Measurements from ENCODE around the gene SLC16A11. TPM values are rescaled to one million over a fixed set of nuclear protein-coding genes. Genes with fewer than 3 reads are reported as not detected.

SLC16A11 gene
- polyA plus RNA-seq, 1 donor (not counting 4 experiments of a cell fraction or from before 2014, with no cell fraction given): not detected

DNA sequence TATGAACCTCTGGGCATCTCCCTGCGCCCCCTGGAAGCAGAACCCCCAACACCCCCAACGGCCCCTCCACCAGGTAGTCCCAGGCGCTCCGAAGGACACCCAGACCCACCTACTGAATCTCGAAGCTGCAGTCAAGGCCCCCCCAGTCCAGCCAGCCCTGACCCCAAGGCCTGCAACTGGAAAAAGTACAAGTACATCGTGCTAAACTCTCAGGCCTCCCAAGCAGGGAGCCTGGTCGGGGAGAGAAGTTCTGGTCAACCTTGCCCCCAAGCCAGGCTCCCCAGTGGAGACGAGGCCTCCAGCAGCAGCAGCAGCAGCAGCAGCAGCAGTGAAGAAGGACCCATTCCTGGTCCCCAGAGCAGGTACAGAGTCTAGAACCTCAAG, 19.5 kb downstream of the SLC16A11 start:
- Histone ChIP-seq H3K9me3 (ENCODE audit: control insufficient read depth, low read depth, low read length) (no peaks in the 10 kb centered on the region), H3K4me1 (ENCODE audit: control insufficient read depth, extremely low read depth, insufficient read depth, low read length) (peaks cover 2% of the 10 kb centered on the region), H3K4me3 (ENCODE audit: control insufficient read depth in 2 of 3, extremely low read depth in 1 of 3, insufficient read depth in 2 of 3, low read depth in 1 of 3, low read length in 3 of 3) (no peak overlapping the region), H4K20me1 (ENCODE audit: control insufficient read depth, extremely low read depth, insufficient read depth, low read length) (no peaks in the 10 kb centered on the region), H3K27me3 (ENCODE audit: control insufficient read depth, extremely low read depth, insufficient read depth, low read length) (peaks cover 12% of the 10 kb centered on the region), H3K36me3 (ENCODE audit: control insufficient read depth in 2 of 2, extremely low read depth in 1 of 2, insufficient read depth in 2 of 2, low read length in 2 of 2) (no peaks in the 10 kb centered on the region), H3K79me2 (ENCODE audit: control insufficient read depth, insufficient read depth, low read length) (no peaks in the 10 kb centered on the region), H3K9me1 (ENCODE audit: control insufficient read depth, extremely low read depth, insufficient read depth, low read length) (no peaks in the 10 kb centered on the region), H2AFZ (ENCODE audit: control insufficient read depth, low read length) (no peak overlapping the region), H3K9ac (ENCODE audit: control insufficient read depth, extremely low read depth, insufficient read depth, low read length) (no peak overlapping the region), H3K27ac (ENCODE audit: control insufficient read depth, insufficient read depth, low read length) (no peak overlapping the region), H3K4me2 (ENCODE audit: control insufficient read depth, extremely low read depth, insufficient read depth, low read depth, low read length) (no peak overlapping the region)
- TF ChIP-seq EZH2 (IDR thresholded peaks at IDR 0.05; ENCODE audit: low read length): no peak
- TF ChIP-seq, protein P1, sequence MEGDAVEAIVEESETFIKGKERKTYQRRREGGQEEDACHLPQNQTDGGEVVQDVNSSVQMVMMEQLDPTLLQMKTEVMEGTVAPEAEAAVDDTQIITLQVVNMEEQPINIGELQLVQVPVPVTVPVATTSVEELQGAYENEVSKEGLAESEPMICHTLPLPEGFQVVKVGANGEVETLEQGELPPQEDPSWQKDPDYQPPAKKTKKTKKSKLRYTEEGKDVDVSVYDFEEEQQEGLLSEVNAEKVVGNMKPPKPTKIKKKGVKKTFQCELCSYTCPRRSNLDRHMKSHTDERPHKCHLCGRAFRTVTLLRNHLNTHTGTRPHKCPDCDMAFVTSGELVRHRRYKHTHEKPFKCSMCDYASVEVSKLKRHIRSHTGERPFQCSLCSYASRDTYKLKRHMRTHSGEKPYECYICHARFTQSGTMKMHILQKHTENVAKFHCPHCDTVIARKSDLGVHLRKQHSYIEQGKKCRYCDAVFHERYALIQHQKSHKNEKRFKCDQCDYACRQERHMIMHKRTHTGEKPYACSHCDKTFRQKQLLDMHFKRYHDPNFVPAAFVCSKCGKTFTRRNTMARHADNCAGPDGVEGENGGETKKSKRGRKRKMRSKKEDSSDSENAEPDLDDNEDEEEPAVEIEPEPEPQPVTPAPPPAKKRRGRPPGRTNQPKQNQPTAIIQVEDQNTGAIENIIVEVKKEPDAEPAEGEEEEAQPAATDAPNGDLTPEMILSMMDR (optimal IDR thresholded peaks at IDR 0.05 in 1 of 3, IDR thresholded peaks at IDR 0.05 in 1 of 3, conservative IDR thresholded peaks at IDR 0.05 in 1 of 3; ENCODE audit: extremely low read depth in 1 of 3, insufficient read depth in 2 of 3, low read length in 3 of 3): no peak
- FAIRE-seq: no peak
- dilution Hi-C loops (cut with MboI; ENCODE audit: extremely low pct_ligation_motif_present, low sequenced_read_pairs): no loop called here
- DNase-seq (ENCODE audit: low read depth, low spot score): no peak

GRCh38 chr17:7023576-7024401, 20.1 kb downstream of the SLC16A11 start:
- H4K20me1 ChIP-seq (ENCODE audit: control insufficient read depth, extremely low read depth, insufficient read depth, low read length): no peaks in the 10 kb centered on the region
- H3K4me2 ChIP-seq (ENCODE audit: control insufficient read depth, extremely low read depth, insufficient read depth, low read depth, low read length): peak overlapping the region; percentile 56
- peaks cover 2% of the 10 kb centered on the region for H3K4me1 ChIP-seq (ENCODE audit: control insufficient read depth, extremely low read depth, insufficient read depth, low read length)
- TF ChIP-seq EZH2 (IDR thresholded peaks at IDR 0.05; ENCODE audit: low read length): no peak
- TF ChIP-seq, protein P1 (optimal IDR thresholded peaks at IDR 0.05 in 1 of 3, IDR thresholded peaks at IDR 0.05 in 1 of 3, conservative IDR thresholded peaks at IDR 0.05 in 1 of 3; ENCODE audit: extremely low read depth in 1 of 3, insufficient read depth in 2 of 3, low read length in 3 of 3): no peak
- H3K9me1 ChIP-seq (ENCODE audit: control insufficient read depth, extremely low read depth, insufficient read depth, low read length): no peaks in the 10 kb centered on the region
- H2AFZ ChIP-seq (ENCODE audit: control insufficient read depth, low read length): peak overlapping the region; percentile 70
- no peaks in the 10 kb centered on the region for H3K79me2 ChIP-seq (ENCODE audit: control insufficient read depth, insufficient read depth, low read length)
- H3K36me3 ChIP-seq (ENCODE audit: control insufficient read depth in 2 of 2, extremely low read depth in 1 of 2, insufficient read depth in 2 of 2, low read length in 2 of 2): no peaks in the 10 kb centered on the region
- dilution Hi-C loops (cut with MboI; ENCODE audit: extremely low pct_ligation_motif_present, low sequenced_read_pairs): no loop called here
- H3K27ac ChIP-seq (ENCODE audit: control insufficient read depth, insufficient read depth, low read length): no peak overlapping the region
- no peaks in the 10 kb centered on the region for H3K9me3 ChIP-seq (ENCODE audit: control insufficient read depth, low read depth, low read length)
- H3K9ac ChIP-seq (ENCODE audit: control insufficient read depth, extremely low read depth, insufficient read depth, low read length): peak overlapping the region; percentile 18
- peaks cover 12% of the 10 kb centered on the region for H3K27me3 ChIP-seq (ENCODE audit: control insufficient read depth, extremely low read depth, insufficient read depth, low read length)
- H3K4me3 ChIP-seq (ENCODE audit: control insufficient read depth in 2 of 3, extremely low read depth in 1 of 3, insufficient read depth in 2 of 3, low read depth in 1 of 3, low read length in 3 of 3): peak overlapping the region in 2 of 3 experiments; percentile 10 to 12
- FAIRE-seq: peak; percentile 83
- no peak for DNase-seq (ENCODE audit: low read depth, low spot score)

Data from keratinocyte (primary cell).